Suprapubic skin (tissue), 3 donors: ENCODE measurements around the gene HOXD9.

Experiments
- CTCF ChIP-seq, 2 donors: fragments of 200-600 bp in 1 of 2; fragments of 450-650 bp in 1 of 2; sonication (generic) in 1 of 2; IDR thresholded peaks; one replicate each; pipeline ENCODE4 v1.5.1; 2016 to 2019; ENCODE audit warnings: antibody characterized with exemption in 2 of 2, mild to moderate bottlenecking in 1 of 2, moderate library complexity in 1 of 2
- EP300 ChIP-seq: sonication (generic); formaldehyde crosslinking; IDR thresholded peaks from one replicate; pipeline ENCODE4 v1.6.1; 2017; ENCODE audit warnings: antibody characterized with exemption
- POLR2A ChIP-seq, 2 donors: fragments of 450-650 bp; IDR thresholded peaks; one replicate each; pipeline ENCODE4 v1.6.1; 2017; ENCODE audit warnings: antibody characterized with exemption in 2 of 2, mild to moderate bottlenecking in 2 of 2, moderate library complexity in 2 of 2

GRCh38 chr2:176118601-176119339, 3.7 kb upstream of the HOXD9 start:
- peak in 1 of 2 donors; percentile 39 for TF ChIP-seq CTCF (IDR thresholded peaks at IDR 0.05)
- no peak for TF ChIP-seq POLR2A (IDR thresholded peaks at IDR 0.05)
- no peak for TF ChIP-seq EP300
